Left lung (tissue), 14 donors: ENCODE data around the gene OR6Y1. TPM values are rescaled to one million over a fixed set of nuclear protein-coding genes. Genes with fewer than 3 reads are reported as not detected.

Experiments
- ATAC-seq: fragments of 200-7000 bp; cut with Tn5 transposase; one replicate; pipeline ENCODE4 v1.9.1; 2020; ENCODE audit warnings: moderate library complexity
- DNase-seq, 4 donors: peaks; one replicate each; pipeline ENCODE4 v3.0.0-alpha.2; 2013 to 2020
- H3K27ac ChIP-seq, 2 donors: fragments of 200-600 bp; sonication (generic) in 1 of 2; one replicate each; pipeline versions ENCODE4 v1.5.0 to v1.8.0; 2020 to 2021
- H3K27me3 ChIP-seq, 2 donors: fragments of 200-600 bp; sonication (generic) in 1 of 2; one replicate each; pipeline versions ENCODE4 v1.5.0 to v1.8.0; 2020 to 2021
- H3K36me3 ChIP-seq, 2 donors: fragments of 200-600 bp; sonication (generic) in 1 of 2; one replicate each; pipeline versions ENCODE4 v1.5.0 to v1.8.0; 2020 to 2021
- H3K4me1 ChIP-seq, 2 donors: fragments of 200-600 bp; one replicate each; pipeline ENCODE4 v1.8.0; 2021
- H3K4me3 ChIP-seq, 2 donors: fragments of 200-600 bp; sonication (generic) in 1 of 2; one replicate each; pipeline versions ENCODE4 v1.5.0 to v1.8.0; 2020 to 2021; ENCODE audit warnings: mild to moderate bottlenecking in 1 of 2
- H3K9me3 ChIP-seq, 2 donors: fragments of 200-600 bp; sonication (generic) in 1 of 2; one replicate each; pipeline versions ENCODE4 v1.5.0 to v1.8.0; 2020 to 2021
- intact Hi-C, 2 donors: fragments of 100-400 bp; cut with DNase I; formaldehyde crosslinking; loops; one replicate each; pipeline versions ENCODE4 v1.11.2 to v1.14.2; 2022
- long read RNA-seq, 12 donors: library from polyadenylated mRNA in 2 of 12; unstranded in 2 of 12; transcript quantifications; one replicate each; pipeline ENCODE4 v2.0.0 and lab custom pipeline, GENCODE V29; 2019 to 2026
- polyA plus RNA-seq, 6 donors: library from polyadenylated mRNA; unstranded; fragments of 120-200 nt; gene quantifications; one replicate each; pipeline ENCODE4 v1.2.1, GENCODE V29; 2013; ENCODE audit not compliant: insufficient read length in 6 of 6
- total RNA-seq, 2 donors: library from RNA; stranded (reverse); fragmentation: NEBNext Ultra II Directional; extraction: Animal tissue kit (Norgen Biotek cat#: 25700); gene quantifications; one replicate each; pipeline ENCODE4 v1.2.1, GENCODE V29; 2021
- TF ChIP-seq, protein P1 (sequence below), 2 donors: fragments of 200-600 bp; sonication (generic) in 1 of 2; IDR thresholded peaks; one replicate each; pipeline versions ENCODE4 v1.5.0 to v1.8.0; 2021; ENCODE audit warnings: antibody characterized with exemption in 2 of 2
- donor health status: DM: no; HTN: yes; CAD: no.
- donor health status: DM: no; HTN: no; CAD: no.

OR6Y1 gene, protein sequence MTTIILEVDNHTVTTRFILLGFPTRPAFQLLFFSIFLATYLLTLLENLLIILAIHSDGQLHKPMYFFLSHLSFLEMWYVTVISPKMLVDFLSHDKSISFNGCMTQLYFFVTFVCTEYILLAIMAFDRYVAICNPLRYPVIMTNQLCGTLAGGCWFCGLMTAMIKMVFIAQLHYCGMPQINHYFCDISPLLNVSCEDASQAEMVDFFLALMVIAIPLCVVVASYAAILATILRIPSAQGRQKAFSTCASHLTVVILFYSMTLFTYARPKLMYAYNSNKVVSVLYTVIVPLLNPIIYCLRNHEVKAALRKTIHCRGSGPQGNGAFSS
- total RNA-seq (not detected), polyA plus RNA-seq (not detected)
- long read RNA-seq, donor 1, result 0 reads
- long read RNA-seq, donor 2, result 0 reads
- long read RNA-seq, donor 3, result 0 reads
- long read RNA-seq, donor 4, result 0 reads
- long read RNA-seq, donor 5, result 0 reads
- long read RNA-seq, donor 6, result 0 reads
- long read RNA-seq, donor 7, result 0 reads
- long read RNA-seq, donor 8, result 0 reads
- long read RNA-seq, donor 9, result 0 reads
- long read RNA-seq, donor 10, result 0 reads
- long read RNA-seq, donor 11, result 0 reads
- long read RNA-seq, donor 12, result 0 reads

- H3K27ac ChIP-seq, result no peak within 1 kb of the TSS
- no peaks in the 10 kb centered on the region for H3K27me3 ChIP-seq
- DNase-seq (no peak), ATAC-seq (no peak)
- H3K4me3 ChIP-seq, result no peak within 1 kb of the TSS
- H3K4me1 ChIP-seq, result no peaks in the 10 kb centered on the region
- H3K9me3 ChIP-seq, result no peaks in the 10 kb centered on the region
- intact Hi-C loops, result no loop called here
- TF ChIP-seq, protein P1, sequence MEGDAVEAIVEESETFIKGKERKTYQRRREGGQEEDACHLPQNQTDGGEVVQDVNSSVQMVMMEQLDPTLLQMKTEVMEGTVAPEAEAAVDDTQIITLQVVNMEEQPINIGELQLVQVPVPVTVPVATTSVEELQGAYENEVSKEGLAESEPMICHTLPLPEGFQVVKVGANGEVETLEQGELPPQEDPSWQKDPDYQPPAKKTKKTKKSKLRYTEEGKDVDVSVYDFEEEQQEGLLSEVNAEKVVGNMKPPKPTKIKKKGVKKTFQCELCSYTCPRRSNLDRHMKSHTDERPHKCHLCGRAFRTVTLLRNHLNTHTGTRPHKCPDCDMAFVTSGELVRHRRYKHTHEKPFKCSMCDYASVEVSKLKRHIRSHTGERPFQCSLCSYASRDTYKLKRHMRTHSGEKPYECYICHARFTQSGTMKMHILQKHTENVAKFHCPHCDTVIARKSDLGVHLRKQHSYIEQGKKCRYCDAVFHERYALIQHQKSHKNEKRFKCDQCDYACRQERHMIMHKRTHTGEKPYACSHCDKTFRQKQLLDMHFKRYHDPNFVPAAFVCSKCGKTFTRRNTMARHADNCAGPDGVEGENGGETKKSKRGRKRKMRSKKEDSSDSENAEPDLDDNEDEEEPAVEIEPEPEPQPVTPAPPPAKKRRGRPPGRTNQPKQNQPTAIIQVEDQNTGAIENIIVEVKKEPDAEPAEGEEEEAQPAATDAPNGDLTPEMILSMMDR (IDR thresholded peaks at IDR 0.05), result no peak
- H3K36me3 ChIP-seq, result no peaks in the 10 kb centered on the region
Measured at GRCh38 chr1:158554352-158554751, at the start of gene OR6Y1. Gene OR6Y1, minus strand, starts transcription at chr1:158554405. Its CDS starts 6,300 bp downstream, at chr1:158548105.

- Histone ChIP-seq H3K4me3 (no peak overlapping the region), H3K4me1 (no peaks in the 10 kb centered on the region), H3K9me3 (peaks cover 0 to 38% of the 10 kb centered on the region in 2 donors), H3K27ac (no peak overlapping the region), H3K36me3 (no peaks in the 10 kb centered on the region), H3K27me3 (no peaks in the 10 kb centered on the region)
- no peak for DNase-seq
- ATAC-seq, result no peak
- intact Hi-C loops, result no loop called here
- TF ChIP-seq, protein P1 (IDR thresholded peaks at IDR 0.05), result no peak
Measured at GRCh38 chr1:158600735-158601134, 46.5 kb upstream of the OR6Y1 start.

DNA sequence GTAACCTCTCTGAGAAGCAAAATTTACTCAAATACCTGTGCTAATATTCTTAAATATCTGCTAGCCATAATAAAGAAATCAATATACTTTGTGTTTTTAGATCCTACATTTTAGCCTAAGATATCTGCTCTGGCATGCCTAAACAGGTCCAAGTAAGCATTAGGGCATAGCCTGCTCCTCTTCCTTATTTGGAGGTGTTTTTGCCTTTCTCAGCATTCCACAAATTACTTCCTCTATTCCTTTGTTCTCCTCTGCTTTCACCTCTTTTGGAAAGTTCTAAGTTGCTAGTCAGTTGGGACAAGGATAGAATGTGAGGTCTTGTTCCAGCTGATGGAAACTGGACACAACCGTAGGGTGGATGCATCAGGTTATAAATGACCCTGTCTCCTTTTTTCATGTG lies 32.7 kb upstream of the OR6Y1 start:
- Histone ChIP-seq H3K9me3 (peaks cover 0 to 8% of the 10 kb centered on the region in 2 donors), H3K36me3 (no peaks in the 10 kb centered on the region), H3K27ac (no peak overlapping the region), H3K27me3 (no peaks in the 10 kb centered on the region), H3K4me3 (no peak overlapping the region), H3K4me1 (no peaks in the 10 kb centered on the region)
- no peak for DNase-seq
- TF ChIP-seq, protein P1 (IDR thresholded peaks at IDR 0.05), result no peak
- intact Hi-C loops, result no loop called here
- ATAC-seq, result no peak

GRCh38 chr1:158583962-158584361 lies 29.8 kb upstream of the OR6Y1 start:
- ATAC-seq (no peak), DNase-seq (no peak)
- intact Hi-C loops, result no loop called here
- peaks cover 0 to 8% of the 10 kb centered on the region in 2 donors for H3K9me3 ChIP-seq
- TF ChIP-seq, protein P1 (IDR thresholded peaks at IDR 0.05), result no peak
- H3K4me1 ChIP-seq, result no peaks in the 10 kb centered on the region
- no peak overlapping the region for H3K27ac ChIP-seq
- no peak overlapping the region for H3K4me3 ChIP-seq
- no peaks in the 10 kb centered on the region for H3K36me3 ChIP-seq
- no peaks in the 10 kb centered on the region for H3K27me3 ChIP-seq

- Histone ChIP-seq H3K27me3 (no peaks in the 10 kb centered on the region), H3K36me3 (no peaks in the 10 kb centered on the region), H3K27ac (no peak within 1 kb of the TSS), H3K9me3 (no peaks in the 10 kb centered on the region), H3K4me1 (no peaks in the 10 kb centered on the region), H3K4me3 (no peak within 1 kb of the TSS)
- intact Hi-C loops, result no loop called here
- TF ChIP-seq, protein P1 (IDR thresholded peaks at IDR 0.05), result no peak
- DNase-seq, result no peak
- ATAC-seq, result no peak
Measured at GRCh38 chr1:158579733-158580132, 25.5 kb upstream of the OR6Y1 start, which contains the start of gene OR10X1. Gene OR10X1, minus strand, starts transcription at chr1:158579899. Its CDS starts 0 bp downstream, at chr1:158579899.
